AG04450 (cell line): ENCODE results near the gene PIAS2. TPM values are rescaled to one million over a fixed set of nuclear protein-coding genes. Genes with fewer than 3 reads are reported as not detected.

ENCODE experiments used
- CTCF ChIA-PET: fragments of 300-600, 350-600 bp; formaldehyde crosslinking; extraction: SDS; loops from one replicate; lab custom pipeline; 2022; ENCODE audit warnings: antibody characterized with exemption, inconsistent platforms; lab: Charles Lee
- POLR2A ChIA-PET: fragments of 350-600 bp; formaldehyde crosslinking; extraction: SDS; loops from one replicate; lab custom pipeline; 2021; ENCODE audit warnings: antibody characterized with exemption, inconsistent platforms; lab: Yijun Ruan, JAX
- DNase-seq: peaks from one replicate; pipeline ENCODE4 v3.0.0-alpha.2; 2011; ENCODE audit warnings: low read depth, low spot score
- H3K27ac ChIP-seq: one replicate; pipeline ENCODE4 v1.5.1; 2012; ENCODE audit warnings: low read depth, low read length, control low read depth
- H3K27me3 ChIP-seq: one replicate; pipeline ENCODE4 v1.6.0; 2012; ENCODE audit warnings: low read length; ENCODE audit not compliant: control insufficient read depth, insufficient read depth
- H3K4me3 ChIP-seq: 2 replicates; pipeline ENCODE4 v1.5.1; 2011; ENCODE audit warnings: mild to moderate bottlenecking, low read depth, low read length, control low read depth
- H3K9me3 ChIP-seq: 2 replicates; pipeline ENCODE4 v1.5.1; 2012; ENCODE audit warnings: low read length; ENCODE audit not compliant: control insufficient read depth, insufficient read depth
- polyA plus RNA-seq: library from polyadenylated mRNA; depleted of rRNA; stranded (reverse); fragments of >200 nt; gene quantifications from 2 replicates; pipeline ENCODE4 v1.2.3, GENCODE V29; 2011; rRNA removed
- TF ChIP-seq, protein P1 (sequence below): IDR thresholded peaks from 2 replicates; pipeline ENCODE4 v1.5.1; 2011; ENCODE audit warnings: low read depth, low read length, control low read depth, inconsistent platforms

PIAS2 gene
- polyA plus RNA-seq, 1 experiment: 10.1 TPM

DNA sequence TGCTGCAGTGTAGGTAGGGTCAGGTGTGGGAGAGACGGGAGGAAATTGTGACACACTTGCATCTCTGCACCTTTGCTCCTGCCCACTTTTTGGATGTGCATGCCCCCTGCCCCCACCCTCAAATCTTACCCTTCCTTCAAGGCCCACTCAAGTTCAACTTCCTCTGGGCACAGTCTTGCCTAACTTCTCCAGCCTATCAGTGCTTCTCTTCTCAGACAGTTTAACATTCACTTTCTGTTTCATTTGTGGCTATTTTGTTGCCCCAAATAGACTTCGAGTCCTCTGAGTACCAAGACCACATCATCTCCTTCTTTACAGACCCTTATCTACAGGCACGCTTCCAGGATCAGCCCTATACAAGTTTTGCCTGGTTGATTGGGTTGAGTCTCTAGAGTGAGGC, 163.1 kb downstream of the PIAS2 start:
- TF ChIP-seq, protein P1, sequence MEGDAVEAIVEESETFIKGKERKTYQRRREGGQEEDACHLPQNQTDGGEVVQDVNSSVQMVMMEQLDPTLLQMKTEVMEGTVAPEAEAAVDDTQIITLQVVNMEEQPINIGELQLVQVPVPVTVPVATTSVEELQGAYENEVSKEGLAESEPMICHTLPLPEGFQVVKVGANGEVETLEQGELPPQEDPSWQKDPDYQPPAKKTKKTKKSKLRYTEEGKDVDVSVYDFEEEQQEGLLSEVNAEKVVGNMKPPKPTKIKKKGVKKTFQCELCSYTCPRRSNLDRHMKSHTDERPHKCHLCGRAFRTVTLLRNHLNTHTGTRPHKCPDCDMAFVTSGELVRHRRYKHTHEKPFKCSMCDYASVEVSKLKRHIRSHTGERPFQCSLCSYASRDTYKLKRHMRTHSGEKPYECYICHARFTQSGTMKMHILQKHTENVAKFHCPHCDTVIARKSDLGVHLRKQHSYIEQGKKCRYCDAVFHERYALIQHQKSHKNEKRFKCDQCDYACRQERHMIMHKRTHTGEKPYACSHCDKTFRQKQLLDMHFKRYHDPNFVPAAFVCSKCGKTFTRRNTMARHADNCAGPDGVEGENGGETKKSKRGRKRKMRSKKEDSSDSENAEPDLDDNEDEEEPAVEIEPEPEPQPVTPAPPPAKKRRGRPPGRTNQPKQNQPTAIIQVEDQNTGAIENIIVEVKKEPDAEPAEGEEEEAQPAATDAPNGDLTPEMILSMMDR: no peak
- Histone ChIP-seq H3K9me3 (no peaks in the 10 kb centered on the region; the same call in 1 of the 2 replicates), H3K27ac (no peak overlapping the region), H3K4me3 (no peak overlapping the region), H3K27me3 (peaks cover 42% of the 10 kb centered on the region)
- CTCF ChIA-PET: no interaction called here
- POLR2A ChIA-PET: no interaction called here
- no peak for DNase-seq

Other genes with a start within 250 kb of the PIAS2 start
- gene ST8SIA5, start 160.5 kb downstream of the PIAS2 start, polyA plus RNA-seq: not detected in 2 replicates
- 1.9 and 2.9 TPM in 2 replicates for gene KATNAL2, start 95 bp upstream of the PIAS2 start, polyA plus RNA-seq
- not detected in 2 replicates for gene ELOA2, start 118.1 kb upstream of the PIAS2 start, polyA plus RNA-seq
- gene HDHD2, start 233.0 kb upstream of the PIAS2 start, polyA plus RNA-seq: 18.3 and 18.5 TPM in 2 replicates